HG02610 (cell line): ENCODE data around the gene FRMD4A.
"Not testable (repeated sequence)": the region's sequence is repeated elsewhere in the genome, so short reads cannot be mapped to it uniquely, and the experiment has no call there.

Experiments
- ATAC-seq: cut with Tn5 transposase; IDR thresholded peaks from one replicate; pipeline ENCODE4 v1.9.1; 2021; ENCODE audit warnings: mild to moderate bottlenecking, moderate library complexity; ENCODE audit not compliant: unreplicated experiment

FRMD4A gene

DNA sequence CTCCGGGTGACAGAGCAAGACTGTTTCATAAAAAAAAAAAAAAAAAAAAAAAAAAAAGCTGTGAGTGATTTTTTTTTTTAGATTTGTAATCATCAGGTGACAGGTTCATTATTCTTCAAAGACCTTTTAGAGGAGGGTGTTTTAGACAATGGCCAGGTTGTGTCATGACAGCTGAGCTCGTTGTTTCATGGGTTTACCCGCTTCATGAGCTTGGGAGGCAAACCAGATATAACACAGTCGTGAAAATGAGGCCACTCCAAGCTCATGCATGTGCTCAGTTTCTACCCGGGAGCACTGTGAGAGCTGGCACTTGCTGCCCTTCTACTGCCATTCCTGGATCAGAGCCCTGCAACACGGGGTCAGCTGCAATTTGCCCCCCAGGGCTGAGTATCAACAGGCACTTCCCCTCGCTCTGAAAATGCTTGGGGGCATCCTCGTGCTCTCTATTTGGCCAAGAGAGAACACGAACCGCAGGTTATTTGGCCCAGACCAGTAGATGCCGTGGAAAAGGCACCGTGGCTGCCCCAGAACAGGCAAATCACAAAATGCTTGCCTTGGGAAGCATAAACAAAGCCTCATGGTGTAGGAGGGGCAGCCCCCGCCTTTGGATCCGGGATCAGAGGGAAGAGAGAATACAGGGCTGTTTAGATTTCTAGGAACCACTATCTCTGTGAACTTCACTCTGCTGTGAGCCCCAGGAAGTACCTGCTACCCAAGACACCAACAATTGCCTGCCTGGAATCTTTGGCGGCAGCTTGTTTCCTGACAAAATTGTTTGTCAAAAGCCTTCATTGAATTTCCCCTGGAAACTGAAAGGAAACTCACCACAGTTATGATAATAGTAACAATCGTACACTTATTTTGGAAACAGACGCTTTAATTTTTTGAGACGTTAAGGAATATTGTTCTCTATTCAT is 371.0 kb downstream of the FRMD4A start:
- ATAC-seq = no peak

DNA sequence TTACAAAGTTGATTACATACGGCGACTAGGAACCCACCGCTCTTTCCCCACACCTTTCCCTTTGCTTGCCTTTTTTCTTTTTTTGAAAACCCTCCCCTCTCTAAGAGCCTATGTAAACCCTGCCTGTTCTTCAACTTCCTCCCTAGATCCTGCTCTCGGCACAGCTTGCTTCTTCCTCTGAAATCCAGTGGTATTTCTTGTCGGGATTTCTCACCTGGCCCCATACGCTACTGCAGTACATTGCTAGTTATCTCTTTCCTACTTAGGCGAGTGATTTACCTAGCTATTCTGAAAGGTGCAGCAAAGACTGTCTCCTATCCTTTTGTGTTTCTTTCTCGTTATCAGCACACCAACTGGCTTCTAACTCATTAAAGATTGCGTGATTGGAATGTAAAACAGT is 372.9 kb downstream of the FRMD4A start:
- no peak for ATAC-seq

DNA sequence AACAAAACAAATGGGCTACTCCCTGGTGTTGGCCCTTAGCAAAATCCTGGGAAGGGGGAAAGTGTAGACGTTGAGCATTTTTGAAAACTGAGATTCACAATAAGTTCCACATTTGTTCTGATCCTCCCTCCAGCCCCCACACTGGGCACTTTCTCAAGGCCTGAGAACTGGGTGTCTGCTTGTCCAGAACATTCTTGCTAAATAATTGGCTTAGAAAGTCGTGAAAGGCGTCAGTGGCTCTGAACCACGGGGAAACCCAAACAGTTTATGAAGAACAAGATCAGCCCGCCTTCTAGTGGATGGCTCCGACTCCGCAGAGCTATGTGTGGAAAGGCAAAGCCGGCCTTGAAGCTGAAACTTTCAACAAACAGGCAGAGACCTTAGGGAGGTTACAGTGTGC is 373.9 kb downstream of the FRMD4A start:
- no peak for ATAC-seq

DNA sequence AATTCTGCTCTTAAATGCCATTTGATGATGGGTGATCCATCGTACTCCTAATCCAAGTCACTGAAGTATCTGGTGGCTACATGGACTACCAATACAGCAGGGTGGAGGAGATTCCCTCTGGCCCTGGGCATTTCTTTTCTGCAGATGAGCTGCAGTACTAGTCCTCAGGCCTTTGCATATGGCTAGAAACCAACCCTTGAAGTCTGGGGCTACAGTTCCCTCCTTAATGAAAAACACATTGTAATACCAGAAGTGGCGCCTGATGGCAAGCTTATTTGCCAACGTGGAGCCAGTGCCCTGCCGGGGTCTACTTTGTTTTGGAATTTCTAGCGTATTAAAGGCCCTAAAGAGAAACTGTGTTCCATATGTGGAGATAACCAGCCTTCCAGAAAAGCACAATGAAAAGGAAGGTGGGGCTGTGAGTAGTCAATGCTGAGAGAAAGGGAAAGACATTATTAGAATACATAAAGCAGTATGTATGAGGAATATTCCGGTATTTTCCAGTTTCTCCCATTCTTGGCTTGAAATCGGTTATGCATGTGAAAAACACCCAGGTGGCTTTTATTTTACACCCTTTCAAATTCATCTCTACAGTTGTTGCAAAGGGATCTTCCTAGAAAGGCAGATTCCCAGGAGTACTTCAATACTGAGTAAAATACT is 375.2 kb downstream of the FRMD4A start:
- no peak for ATAC-seq

DNA sequence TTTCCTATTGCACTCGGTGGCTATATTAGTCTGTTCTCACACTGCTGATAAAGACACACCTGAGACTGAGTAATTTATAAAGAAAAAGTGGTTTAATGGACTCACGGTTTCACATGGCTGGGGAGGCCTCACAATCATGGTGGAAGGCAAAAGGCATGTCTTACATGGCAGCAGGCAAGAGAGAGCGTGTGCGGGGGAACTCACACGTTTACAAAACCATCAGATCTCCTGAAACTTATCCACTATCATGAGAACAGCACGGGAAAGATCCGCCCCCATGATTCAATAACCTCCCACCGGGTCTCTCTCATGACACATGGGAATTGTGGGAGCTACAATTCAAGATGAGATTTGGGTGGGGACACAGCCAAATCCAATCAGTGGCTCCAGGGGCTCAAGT is 376.5 kb downstream of the FRMD4A start:
- not testable (repeated sequence) for ATAC-seq

DNA sequence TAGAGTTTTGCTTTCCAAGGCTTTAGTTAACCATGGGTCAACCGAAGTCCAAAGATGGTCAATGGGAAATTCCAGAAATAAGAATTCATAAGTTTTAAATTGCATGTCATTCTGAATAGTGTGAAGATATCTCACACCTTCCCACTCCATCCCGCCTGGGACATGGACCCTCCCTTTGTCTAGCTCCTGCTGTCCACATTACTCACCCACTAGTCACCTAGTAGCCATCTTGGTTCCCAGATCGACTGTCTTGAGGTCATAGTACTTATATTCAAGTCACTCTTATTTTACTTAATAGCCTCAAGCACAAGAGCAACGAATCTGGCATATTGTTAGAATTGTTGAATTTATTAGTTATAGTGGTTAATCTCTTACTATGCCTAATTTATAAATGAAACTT is 377.4 kb downstream of the FRMD4A start:
- no peak for ATAC-seq

DNA sequence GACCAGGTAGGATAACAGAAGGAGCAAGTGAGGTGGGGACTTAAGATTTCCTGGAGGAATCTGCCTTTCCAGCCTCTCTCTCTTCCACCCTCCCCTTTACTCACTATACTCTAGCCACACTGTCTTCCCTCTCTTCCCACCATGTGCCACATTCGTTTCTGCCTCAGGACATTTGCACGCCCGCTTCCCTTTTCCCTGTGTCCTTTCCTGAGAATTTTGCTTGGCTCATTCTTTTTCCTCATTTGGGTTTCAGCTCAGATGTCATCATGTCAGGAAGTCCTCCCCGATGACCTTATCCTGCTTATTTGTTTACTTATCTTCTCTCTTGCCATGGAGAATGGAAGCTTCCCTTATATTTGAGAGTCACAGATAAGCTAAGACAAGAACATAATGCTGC is 380.2 kb downstream of the FRMD4A start:
- no peak for ATAC-seq

DNA sequence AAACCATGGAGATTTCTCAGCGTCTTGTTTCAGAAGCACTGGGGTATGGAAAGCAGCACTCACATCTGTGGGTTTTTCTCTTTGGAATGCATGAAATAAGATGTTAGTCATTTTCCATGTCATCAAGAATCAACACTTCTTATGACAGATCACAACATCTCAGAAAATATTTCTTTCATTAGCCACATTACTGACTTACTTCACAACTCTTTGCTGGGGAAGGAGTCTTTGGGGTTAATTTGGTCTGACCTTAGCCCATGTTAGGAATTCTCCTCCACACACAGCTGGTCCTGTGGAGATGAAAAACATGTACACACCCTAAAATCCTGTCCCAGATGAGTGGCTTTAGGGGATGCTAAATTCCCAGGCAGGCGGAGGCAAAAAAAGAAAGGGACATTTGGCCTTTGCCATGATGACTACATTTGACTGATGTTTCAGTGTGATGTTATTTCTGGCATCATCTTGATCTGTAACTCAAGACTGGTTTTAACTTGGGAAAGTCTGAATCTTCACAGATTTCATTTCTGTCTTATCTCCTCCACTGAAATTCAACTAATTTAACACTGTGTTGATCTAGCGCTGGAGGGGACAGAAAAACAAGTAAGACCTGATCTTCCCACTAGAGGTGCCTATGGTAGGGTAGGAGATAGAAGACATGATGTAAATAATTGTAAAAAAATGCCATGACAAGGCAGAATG is 380.7 kb downstream of the FRMD4A start:
- ATAC-seq = no peak

DNA sequence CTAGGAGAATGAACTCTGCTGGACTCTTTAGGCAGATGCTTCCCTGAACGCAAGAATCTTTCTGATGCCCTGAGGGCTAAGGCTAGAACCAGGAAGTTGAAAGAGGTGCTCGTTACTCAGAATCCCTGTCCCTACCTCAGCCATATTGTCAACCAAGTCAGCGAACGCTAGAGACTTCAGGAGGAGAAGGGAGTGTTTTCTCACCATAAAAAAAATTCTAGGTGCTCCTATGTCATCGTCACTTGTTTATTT is 384.6 kb downstream of the FRMD4A start:
- no peak for ATAC-seq

DNA sequence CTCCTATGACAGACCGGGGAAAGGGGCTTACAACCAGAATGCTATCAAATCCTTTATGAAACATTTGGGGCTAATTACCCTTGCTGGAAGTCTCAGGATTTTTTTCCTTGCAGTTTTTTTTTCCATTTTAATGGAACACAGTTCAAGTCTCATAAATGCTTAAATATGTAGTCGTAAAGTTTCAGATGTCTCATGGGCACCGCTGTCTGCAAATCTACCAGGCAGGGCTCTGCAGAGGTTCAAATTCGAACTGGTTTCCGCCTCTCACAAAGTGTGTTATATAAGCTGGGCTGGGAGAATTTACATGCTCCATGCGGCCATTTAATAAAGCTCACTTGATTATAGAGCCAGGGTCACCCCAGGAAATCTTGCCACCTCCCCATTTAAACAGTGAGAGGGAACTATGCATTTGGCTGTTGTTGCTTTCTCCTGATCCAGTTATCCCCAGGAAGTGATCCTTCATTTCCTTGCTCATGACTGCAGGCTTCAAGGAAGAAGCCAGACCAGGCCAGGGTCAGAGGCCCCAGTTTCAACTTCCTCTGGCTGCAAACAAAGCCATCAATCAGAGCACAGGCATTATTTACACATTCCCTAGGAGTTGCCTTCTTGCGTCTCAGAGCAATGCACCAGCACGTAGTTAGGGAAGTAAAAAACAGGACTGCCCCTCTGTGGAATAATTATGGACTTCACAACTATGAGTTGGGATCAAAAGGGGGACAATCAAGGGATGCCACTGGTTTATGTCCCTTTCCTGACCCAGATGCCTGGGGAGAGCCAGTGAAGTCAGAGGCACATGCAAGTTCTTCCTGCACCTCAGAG is 385.1 kb downstream of the FRMD4A start:
- no peak for ATAC-seq

DNA sequence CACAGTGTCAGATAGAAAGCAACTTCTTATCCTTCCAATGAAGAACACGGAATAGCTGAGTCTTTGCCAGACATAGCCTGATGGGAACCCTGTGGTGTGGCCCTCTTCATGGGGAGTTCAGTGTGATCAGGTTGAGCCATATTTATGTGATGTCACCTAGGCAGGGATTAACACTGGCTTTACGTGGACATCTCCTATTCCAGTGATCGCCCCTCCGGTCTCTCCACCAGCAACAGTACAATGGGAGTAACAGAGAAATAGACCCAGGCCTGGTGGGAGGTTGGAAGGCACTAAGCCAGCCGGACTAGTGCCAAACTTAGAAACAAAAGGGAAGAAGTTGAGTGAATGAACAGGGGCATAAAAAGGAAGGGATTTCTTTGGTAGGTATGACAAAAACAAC is 385.9 kb downstream of the FRMD4A start:
- ATAC-seq = no peak

DNA sequence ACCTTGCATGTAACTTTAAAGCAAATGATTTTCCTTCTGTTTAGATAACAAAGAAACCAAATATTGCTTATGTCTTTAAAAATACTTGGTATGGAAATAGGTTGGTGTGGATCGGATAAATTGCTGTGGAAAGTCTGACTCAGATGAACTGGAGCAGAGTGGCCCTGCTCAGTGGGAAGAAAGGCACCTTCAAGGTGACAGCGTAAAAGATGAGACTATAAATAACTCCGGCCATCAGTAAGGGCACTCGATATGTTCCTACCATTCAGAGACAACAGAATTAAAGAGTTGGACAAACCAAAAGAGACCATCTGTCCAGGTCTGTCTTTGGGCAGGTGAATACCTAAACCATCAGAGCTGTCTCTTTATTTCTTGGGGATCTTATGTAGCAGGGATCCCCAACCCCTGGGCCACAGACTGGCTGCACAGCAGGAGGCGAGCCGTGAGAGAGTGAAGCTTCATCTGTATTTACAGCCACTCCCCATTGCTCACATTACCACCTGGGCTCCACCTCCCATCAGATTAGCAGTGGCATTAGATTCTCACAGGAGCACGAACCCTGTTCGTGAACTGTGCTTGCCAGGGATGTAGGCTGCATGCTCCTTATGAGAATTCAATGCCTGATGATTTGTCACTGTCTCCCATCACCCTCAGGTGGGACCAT is 386.9 kb downstream of the FRMD4A start:
- no peak for ATAC-seq

DNA sequence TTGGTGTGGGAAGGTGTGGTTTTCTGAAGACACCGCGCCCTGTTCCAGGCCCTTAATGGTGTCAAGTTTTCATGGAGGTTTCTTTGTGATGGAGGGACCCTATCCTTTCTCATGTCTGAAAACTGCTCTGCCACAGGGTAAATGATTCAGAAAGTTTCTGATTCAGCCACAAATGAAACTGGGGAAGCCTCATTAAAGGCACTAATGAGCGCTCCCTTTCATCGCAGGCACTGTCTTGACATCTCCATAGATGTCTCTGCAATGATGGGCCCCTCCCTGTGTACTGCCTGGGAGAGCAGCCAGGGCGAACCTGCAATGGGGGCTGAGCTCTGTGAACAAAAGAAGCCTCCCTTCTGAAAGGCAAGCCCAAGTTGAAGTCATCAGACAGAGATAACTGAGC is 388.7 kb downstream of the FRMD4A start:
- peak; percentile 88 for ATAC-seq

DNA sequence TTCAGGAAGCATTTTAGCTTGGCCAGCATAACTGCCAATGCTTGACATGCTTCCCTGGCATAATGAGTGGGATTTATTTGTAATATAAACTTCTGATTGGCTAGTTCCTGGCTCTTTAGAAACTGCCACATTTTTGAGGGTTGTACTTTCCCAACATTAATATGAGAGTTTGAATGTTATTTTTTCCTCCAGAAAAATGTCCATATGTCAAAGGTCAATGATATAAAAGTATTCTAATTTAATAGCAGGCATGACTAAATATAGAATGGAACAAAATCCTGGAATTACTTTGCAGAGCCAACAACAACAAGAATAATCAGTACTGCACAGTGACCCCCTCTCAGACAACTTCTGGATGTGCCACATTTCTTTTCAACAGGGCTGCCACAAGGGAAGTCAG is 391.3 kb downstream of the FRMD4A start:
- no peak for ATAC-seq

DNA sequence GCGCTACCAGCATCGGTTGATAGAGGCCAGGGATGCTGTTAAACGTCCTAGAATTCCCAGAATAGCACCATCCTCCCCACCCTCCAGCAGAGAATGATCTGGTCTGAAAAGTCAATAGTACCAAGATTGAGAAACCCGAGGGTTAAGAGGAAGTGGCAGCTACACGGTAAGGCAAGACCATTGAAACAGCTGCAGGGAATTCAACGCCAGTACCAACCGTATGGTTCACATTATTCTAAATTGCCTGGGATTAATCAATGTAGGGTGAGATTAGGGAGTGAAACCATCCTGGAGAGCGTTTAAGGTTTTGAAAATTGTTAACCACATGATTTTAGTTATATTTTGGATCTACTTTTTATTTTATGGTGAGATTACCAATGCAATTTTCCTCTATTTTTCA is 391.8 kb downstream of the FRMD4A start:
- ATAC-seq = no peak

DNA sequence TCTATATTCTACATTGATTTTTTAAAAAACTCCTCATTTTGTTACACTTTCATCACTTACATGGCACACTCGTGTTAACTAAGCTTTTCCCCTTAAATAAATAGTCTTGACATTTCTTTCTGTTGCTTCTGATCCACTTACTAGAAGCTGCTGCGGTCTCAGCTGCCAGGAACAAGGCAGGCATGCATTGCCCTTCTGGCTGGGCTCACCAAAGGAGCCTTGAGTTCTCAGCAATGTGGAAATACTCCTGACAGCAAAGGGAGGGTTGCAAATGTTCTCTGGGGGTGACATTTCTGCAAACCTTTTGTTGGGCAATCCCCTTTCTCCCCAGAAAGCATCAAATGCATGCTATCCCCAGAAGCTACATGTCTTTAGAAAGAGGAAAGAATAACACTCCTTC is 393.9 kb downstream of the FRMD4A start:
- ATAC-seq = no peak

DNA sequence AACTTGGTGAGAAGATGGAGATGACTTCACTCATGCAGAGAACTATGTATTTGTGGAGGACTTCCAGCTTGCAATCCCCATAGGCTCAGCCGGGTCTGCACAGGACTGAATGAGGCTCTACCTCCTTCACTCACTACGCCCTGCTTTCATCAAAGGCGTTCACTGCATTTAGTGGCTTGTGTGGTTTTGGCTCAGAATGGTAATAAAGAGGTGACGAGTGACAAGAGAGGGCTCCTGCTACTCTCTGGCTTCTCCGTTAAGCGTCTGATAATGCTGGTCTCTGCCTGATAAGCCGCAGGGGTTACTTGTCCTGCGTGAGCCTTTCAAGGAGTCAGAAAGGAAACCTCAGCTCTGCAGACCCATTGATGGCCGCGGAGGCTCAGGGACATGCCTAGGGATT is 400.6 kb downstream of the FRMD4A start:
- ATAC-seq = no peak

DNA sequence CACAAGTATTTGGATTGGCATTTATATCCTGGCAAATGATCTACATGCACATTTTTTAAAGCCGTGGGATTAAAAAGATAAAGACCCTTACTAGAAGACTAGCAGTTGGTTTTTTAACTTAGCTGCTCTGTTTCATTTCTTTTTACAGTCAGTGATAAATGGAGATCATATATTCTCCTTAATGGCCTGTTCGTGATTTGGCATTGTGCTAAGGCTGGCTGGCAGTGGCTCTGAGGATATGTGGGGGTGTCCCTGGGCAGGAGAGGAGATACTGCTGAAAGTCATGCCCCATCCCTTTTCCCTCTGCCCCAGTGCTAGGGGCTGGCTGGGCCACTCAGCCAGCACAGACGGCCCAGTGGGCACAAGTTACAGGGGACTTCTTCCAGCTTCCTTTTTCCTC is 402.3 kb downstream of the FRMD4A start:
- ATAC-seq = no peak

DNA sequence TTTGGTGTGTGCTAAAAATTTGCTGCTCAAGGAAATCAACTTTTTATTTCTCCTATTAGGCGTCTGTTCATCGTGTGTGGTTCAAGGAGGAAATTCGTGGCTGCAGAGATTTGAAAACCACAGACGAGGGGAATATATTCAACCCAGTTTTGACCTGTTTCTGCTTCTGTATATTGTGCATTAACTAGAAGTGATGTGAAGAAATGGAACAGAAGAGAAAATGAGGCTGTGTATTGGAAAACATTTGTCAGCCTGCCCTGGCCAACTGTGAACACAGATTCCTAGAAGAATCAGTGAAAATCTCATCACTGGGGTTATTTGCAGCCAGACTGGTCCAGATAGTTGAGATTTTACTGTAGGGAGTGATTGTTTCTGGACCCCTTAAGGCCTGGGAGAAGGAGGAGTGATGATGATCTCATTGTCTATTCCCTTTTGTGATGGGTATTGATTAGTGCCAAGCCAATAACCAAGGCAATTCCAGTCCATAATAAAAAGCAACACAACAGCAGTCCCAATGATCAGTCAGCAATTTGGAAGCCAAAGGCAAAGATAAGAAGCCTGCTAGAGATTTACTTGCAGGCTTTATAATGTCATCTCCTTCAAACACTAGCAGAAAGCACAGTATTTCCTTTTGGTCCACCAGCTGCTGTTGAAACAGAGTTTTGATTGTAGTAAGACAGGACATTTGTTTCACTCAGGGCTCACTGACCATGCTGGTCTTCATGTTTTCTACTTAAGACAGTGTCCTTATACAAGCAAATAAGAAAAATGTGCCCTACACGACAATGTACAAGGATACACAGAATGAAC is 404.5 kb downstream of the FRMD4A start:
- ATAC-seq = no peak
